GM23248 (cell line): ENCODE results near the gene GNE.

ENCODE experiments used
- EZH2 ChIP-seq: fragments of 200-600 bp; sonication (generic); IDR thresholded peaks from 2 replicates; pipeline ENCODE4 v1.6.1; 2018; ENCODE audit warnings: antibody characterized with exemption, mild to moderate bottlenecking; ENCODE audit not compliant: insufficient read depth, poor library complexity, severe bottlenecking
- EZH2phosphoT487 ChIP-seq: fragments of 200-600 bp; sonication (generic); IDR thresholded peaks from 2 replicates; pipeline ENCODE4 v1.6.1; 2018; ENCODE audit warnings: antibody characterized with exemption, moderate library complexity, mild to moderate bottlenecking, low read depth; ENCODE audit not compliant: insufficient read depth

DNA sequence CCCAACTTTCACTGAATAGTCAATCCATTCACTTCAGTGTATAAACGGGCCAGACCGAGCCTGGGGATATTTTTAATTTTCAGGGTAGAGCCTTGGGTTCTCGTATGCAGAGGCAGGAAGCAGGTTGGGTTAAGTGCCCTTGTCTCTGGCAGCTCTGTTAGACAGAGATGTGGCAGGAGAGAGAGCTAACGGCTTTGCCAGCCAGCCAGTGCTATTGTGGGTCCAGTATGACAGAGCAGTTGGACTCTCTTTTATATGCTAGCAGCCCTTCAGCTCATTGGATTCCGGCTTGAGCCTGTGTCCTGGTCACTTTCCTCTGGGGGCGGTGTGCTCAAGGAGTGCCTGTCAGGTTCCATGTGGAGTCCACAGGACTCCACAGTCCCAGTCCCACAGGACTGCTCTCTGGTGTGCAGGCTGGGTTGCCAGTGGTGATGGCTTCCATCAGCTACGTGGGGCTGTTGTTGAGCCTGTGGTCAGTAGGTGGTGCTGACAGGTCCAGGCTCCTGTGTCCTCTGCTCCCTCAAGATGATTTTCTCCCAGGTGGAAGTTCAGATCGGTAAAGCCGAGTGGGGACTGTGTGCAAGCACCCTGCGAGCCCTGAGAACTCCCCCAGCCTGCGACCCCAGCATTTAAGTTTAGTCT lies 53.2 kb downstream of the GNE start:
- TF ChIP-seq EZH2 (no peak), EZH2phosphoT487 (no peak)
